ENCODE data around the gene MPPED2. TPM values are rescaled to one million over a fixed set of nuclear protein-coding genes. Genes with fewer than 3 reads are reported as not detected.

The MPPED2 gene
- total and polyA plus RNA-seq, 12 donors: 2.1 to 28.3 (median 5.7) TPM

GRCh38 chr11:30546334-30546733 lies 39.8 kb downstream of the MPPED2 start:
- Histone ChIP-seq H3K36me3 (replicated peaks in 1 of 2) (no peaks in the 10 kb centered on the region), H3K27me3 (no peaks in the 10 kb centered on the region), H3K4me1 (replicated peaks in 1 of 2) (peaks cover 0 to 14% of the 10 kb centered on the region in 2 donors), H3K9me3 (replicated peaks in 1 of 3) (no peaks in the 10 kb centered on the region), H3K27ac (no peak overlapping the region), H3K4me3 (no peak overlapping the region)
- 37 to 82% (median 48%) methylated on average over 1 of the region's 1 CpG for WGBS, 4 donors
- DNase-seq: no peak
- TF ChIP-seq CTCF (IDR thresholded peaks at IDR 0.05): no peak
- intact Hi-C loops (cut with DNase I): no loop called here

- TF ChIP-seq CTCF (IDR thresholded peaks at IDR 0.05): no peak
- TF ChIP-seq POLR2A (IDR thresholded peaks at IDR 0.05): no peak
- H3K4me1 ChIP-seq (replicated peaks in 1 of 2): peaks cover 0 to 13% of the 10 kb centered on the region in 2 donors
- no peaks in the 10 kb centered on the region for H3K27me3 ChIP-seq
- no peaks in the 10 kb centered on the region for H3K9me3 ChIP-seq (replicated peaks in 1 of 3)
- H3K27ac ChIP-seq: no peak overlapping the region
- DNase-seq: peak in 1 of 7 donors; percentile 21
- H3K4me3 ChIP-seq: no peak overlapping the region
- intact Hi-C loops (cut with DNase I): no loop called here
- no peaks in the 10 kb centered on the region for H3K36me3 ChIP-seq (replicated peaks in 1 of 2)
- 83 to 86% (median 85%) methylated on average over 5 of the region's 5 CpGs for WGBS, 4 donors
Measured at GRCh38 chr11:30545507-30545906, 40.6 kb downstream of the MPPED2 start.

GRCh38 chr11:30543066-30543465 lies 43.1 kb downstream of the MPPED2 start:
- H3K9me3 ChIP-seq (replicated peaks in 1 of 3): no peaks in the 10 kb centered on the region
- DNase-seq: no peak
- no peaks in the 10 kb centered on the region for H3K4me1 ChIP-seq (replicated peaks in 1 of 2)
- intact Hi-C loops (cut with DNase I): no loop called here
- H3K36me3 ChIP-seq (replicated peaks in 1 of 2): no peaks in the 10 kb centered on the region
- 80 to 88% (median 86%) methylated on average over 1 of the region's 1 CpG for WGBS, 4 donors
- no peak overlapping the region for H3K4me3 ChIP-seq
- TF ChIP-seq CTCF (IDR thresholded peaks at IDR 0.05) (no peak), POLR2A (IDR thresholded peaks at IDR 0.05) (no peak)
- no peaks in the 10 kb centered on the region for H3K27me3 ChIP-seq
- no peak overlapping the region for H3K27ac ChIP-seq

GRCh38 chr11:30540781-30541180 lies 45.4 kb downstream of the MPPED2 start:
- H3K9me3 ChIP-seq (replicated peaks in 1 of 3): no peaks in the 10 kb centered on the region
- WGBS, 4 donors: 93 to 100% (median 96%) methylated on average over 1 of the region's 1 CpG
- DNase-seq: no peak
- H3K27me3 ChIP-seq: no peaks in the 10 kb centered on the region
- no peak overlapping the region for H3K27ac ChIP-seq
- TF ChIP-seq POLR2A (IDR thresholded peaks at IDR 0.05): no peak
- no peak for TF ChIP-seq CTCF (IDR thresholded peaks at IDR 0.05)
- intact Hi-C loops (cut with DNase I): no loop called here
- no peak overlapping the region for H3K4me3 ChIP-seq
- H3K36me3 ChIP-seq (replicated peaks in 1 of 2): no peaks in the 10 kb centered on the region
- no peaks in the 10 kb centered on the region for H3K4me1 ChIP-seq (replicated peaks in 1 of 2)
